OCI-LY7 (cell line): Measurements from ENCODE around the gene RAD23B. TPM values are rescaled to one million over a fixed set of nuclear protein-coding genes. Genes with fewer than 3 reads are reported as not detected.

ENCODE experiments used
- BruUV-seq: library from RNA; stranded (reverse); fragments of 400-500 nt; replicated peaks from 2 replicates; lab custom pipeline; 2021; lab: Mats Ljungman, UMichigan
- CTCF ChIA-PET: fragments of 300-600 bp; sonication (Branson Sonifier 250); formaldehyde crosslinking; loops from one replicate; lab custom pipeline; 2022; ENCODE audit warnings: antibody characterized with exemption; ENCODE audit not compliant: unreplicated experiment; lab: Charles Lee
- POLR2A ChIA-PET: fragments of 300-600 bp; sonication (Branson Sonifier 250); formaldehyde crosslinking; loops from one replicate; lab custom pipeline; 2022; ENCODE audit warnings: antibody characterized with exemption; lab: Charles Lee
- DNase-seq: peaks from one replicate; pipeline ENCODE4 v3.0.0-alpha.2; 2015; ENCODE audit warnings: low spot score
- H2AFZ ChIP-seq: fragments of 200-600 bp; sonication (generic), shearing (Covaris generic); 2 replicates; pipeline ENCODE4 v1.6.1; 2014; ENCODE audit warnings: mild to moderate bottlenecking, antibody characterized with exemption, low read length, moderate library complexity
- H3K27ac ChIP-seq: fragments of 200-600 bp; sonication (generic); 2 replicates; pipeline ENCODE4 v1.5.1; 2014; ENCODE audit warnings: mixed run types, low read depth, mild to moderate bottlenecking, moderate library complexity, low read length, inconsistent platforms; ENCODE audit not compliant: poor library complexity, severe bottlenecking
- H3K36me3 ChIP-seq: fragments of 200-600 bp; sonication (generic); 2 replicates; pipeline ENCODE4 v1.6.1; 2014; ENCODE audit warnings: mild to moderate bottlenecking, antibody characterized with exemption, low read length, moderate library complexity, mixed read lengths; ENCODE audit not compliant: insufficient read depth
- H3K4me1 ChIP-seq: fragments of 200-600 bp; sonication (generic); 2 replicates; pipeline ENCODE4 v1.5.1; 2014; ENCODE audit warnings: mild to moderate bottlenecking, low read length; ENCODE audit not compliant: insufficient read depth, poor library complexity, severe bottlenecking
- H3K4me2 ChIP-seq: fragments of 200-600 bp; sonication (generic); 2 replicates; pipeline ENCODE4 v1.6.1; 2014; ENCODE audit warnings: mild to moderate bottlenecking, low read length
- H3K4me3 ChIP-seq: fragments of 200-600 bp; sonication (generic); 2 replicates; pipeline ENCODE4 v1.5.1; 2014; ENCODE audit warnings: mild to moderate bottlenecking, low read depth, low read length; ENCODE audit not compliant: poor library complexity, severe bottlenecking
- H3K79me2 ChIP-seq: fragments of 200-600 bp; sonication (generic); 2 replicates; pipeline ENCODE4 v1.6.1; 2016; ENCODE audit warnings: low read depth, mild to moderate bottlenecking, low read length, moderate library complexity, mixed read lengths; ENCODE audit not compliant: insufficient read depth
- H3K9me2 ChIP-seq: fragments of 200-600 bp; sonication (generic); 2 replicates; pipeline ENCODE4 v1.6.1; 2016; ENCODE audit warnings: mild to moderate bottlenecking, low read length, mixed read lengths; ENCODE audit not compliant: insufficient read depth
- H3K9me3 ChIP-seq: fragments of 200-600 bp; sonication (generic); 2 replicates; pipeline ENCODE4 v1.6.1; 2014; ENCODE audit warnings: mild to moderate bottlenecking, mixed run types, low read length, mixed read lengths
- H4K20me1 ChIP-seq: fragments of 200-600 bp; sonication (generic); 2 replicates; pipeline ENCODE4 v1.6.1; 2014; ENCODE audit warnings: mild to moderate bottlenecking, antibody characterized with exemption, low read length, moderate library complexity, mixed read lengths; ENCODE audit not compliant: insufficient read depth
- EZH2phosphoT487 ChIP-seq: fragments of 200-600 bp; sonication (generic); IDR thresholded peaks from 2 replicates; pipeline ENCODE4 v1.6.1; 2018; ENCODE audit warnings: low read depth, borderline replicate concordance, mild to moderate bottlenecking, mixed run types, antibody characterized with exemption, low read length, moderate library complexity, mixed read lengths
- intact Hi-C: fragments of 100-400 bp; cut with micrococcal nuclease; formaldehyde crosslinking; loops from one replicate; pipeline ENCODE4 v1.10.0; 2022; ENCODE audit not compliant: unreplicated experiment
- total RNA-seq, 2 experiments: library from RNA; depleted of rRNA in 1 of 2; stranded (reverse); fragments of >200 nt in 1 of 2; shearing (Covaris generic) in 1 of 2; gene quantifications; 2 replicates each; pipeline ENCODE4 v1.2.3, GENCODE V29; 2014 to 2022
- TF ChIP-seq, protein P1 (sequence below): fragments of 200-600 bp; sonication (generic); conservative IDR thresholded peaks from 2 replicates; pipeline ENCODE4 v1.5.1; 2014; ENCODE audit warnings: mild to moderate bottlenecking, antibody characterized with exemption, low read length, moderate library complexity, mixed read lengths

Gene RAD23B
- total RNA-seq, 2 experiments from 2014 or later: 67.3 to 120 TPM

GRCh38 chr9:107290619-107291018 is 7.5 kb downstream of the RAD23B start:
- POLR2A ChIA-PET: interaction anchor here (0.6 kb wide), 1 partner anchor 12 kb away, joined by 4 read pairs; no protein-coding TSS in a partner anchor
- H4K20me1 ChIP-seq: peaks cover 56% of the 10 kb centered on the region
- no peaks in the 10 kb centered on the region for H3K9me2 ChIP-seq
- H3K9me3 ChIP-seq: no peaks in the 10 kb centered on the region
- intact Hi-C loops: no loop called here
- BruUV-seq: no TSS peak
- H3K27ac ChIP-seq: no peak overlapping the region
- no peak overlapping the region for H2AFZ ChIP-seq
- H3K36me3 ChIP-seq: peaks cover 70% of the 10 kb centered on the region
- TF ChIP-seq EZH2phosphoT487: no peak
- TF ChIP-seq, protein P1, sequence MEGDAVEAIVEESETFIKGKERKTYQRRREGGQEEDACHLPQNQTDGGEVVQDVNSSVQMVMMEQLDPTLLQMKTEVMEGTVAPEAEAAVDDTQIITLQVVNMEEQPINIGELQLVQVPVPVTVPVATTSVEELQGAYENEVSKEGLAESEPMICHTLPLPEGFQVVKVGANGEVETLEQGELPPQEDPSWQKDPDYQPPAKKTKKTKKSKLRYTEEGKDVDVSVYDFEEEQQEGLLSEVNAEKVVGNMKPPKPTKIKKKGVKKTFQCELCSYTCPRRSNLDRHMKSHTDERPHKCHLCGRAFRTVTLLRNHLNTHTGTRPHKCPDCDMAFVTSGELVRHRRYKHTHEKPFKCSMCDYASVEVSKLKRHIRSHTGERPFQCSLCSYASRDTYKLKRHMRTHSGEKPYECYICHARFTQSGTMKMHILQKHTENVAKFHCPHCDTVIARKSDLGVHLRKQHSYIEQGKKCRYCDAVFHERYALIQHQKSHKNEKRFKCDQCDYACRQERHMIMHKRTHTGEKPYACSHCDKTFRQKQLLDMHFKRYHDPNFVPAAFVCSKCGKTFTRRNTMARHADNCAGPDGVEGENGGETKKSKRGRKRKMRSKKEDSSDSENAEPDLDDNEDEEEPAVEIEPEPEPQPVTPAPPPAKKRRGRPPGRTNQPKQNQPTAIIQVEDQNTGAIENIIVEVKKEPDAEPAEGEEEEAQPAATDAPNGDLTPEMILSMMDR: no peak
- H3K4me3 ChIP-seq: no peak overlapping the region
- H3K79me2 ChIP-seq: peaks cover 100% of the 10 kb centered on the region
- no peak for DNase-seq
- no peak overlapping the region for H3K4me2 ChIP-seq
- CTCF ChIA-PET: no interaction called here
- peaks cover 20% of the 10 kb centered on the region for H3K4me1 ChIP-seq

DNA sequence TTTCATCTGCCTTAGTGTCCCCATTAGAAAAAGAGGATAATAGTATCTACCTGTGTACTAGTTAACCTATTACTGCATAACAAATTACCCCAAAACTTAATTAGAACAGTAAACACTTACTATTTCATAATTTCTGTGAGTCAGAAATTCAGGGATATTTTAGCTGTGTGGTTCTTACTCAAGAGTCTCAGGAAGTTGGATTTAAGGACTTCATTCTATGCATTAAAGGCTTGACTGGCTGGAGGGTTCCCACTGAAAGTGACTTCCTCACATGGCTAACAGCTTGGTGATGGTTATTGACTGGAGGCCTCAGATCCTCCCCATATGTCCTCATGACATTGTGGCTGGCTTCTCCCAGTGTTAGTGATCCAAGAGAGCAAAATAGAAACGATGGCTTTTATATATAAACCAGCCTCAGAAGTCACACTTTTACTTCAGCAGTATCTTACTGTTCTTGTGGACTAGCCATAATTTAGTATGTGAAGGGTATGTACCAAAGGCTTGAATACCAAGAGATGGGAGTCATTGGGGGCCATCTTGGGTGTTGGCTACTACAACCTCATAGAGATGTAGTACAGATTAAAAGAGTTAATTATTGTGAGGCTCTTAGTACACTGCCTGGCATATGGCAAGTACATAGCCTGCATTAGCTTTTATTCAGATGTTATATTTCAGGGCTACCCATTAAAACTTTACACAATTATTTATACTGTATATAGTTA is 9.9 kb downstream of the RAD23B start:
- Histone ChIP-seq H3K79me2 (peaks cover 100% of the 10 kb centered on the region), H3K9me3 (no peaks in the 10 kb centered on the region), H3K4me1 (peaks cover 10% of the 10 kb centered on the region), H3K27ac (no peak overlapping the region), H2AFZ (no peak overlapping the region), H3K4me2 (no peak overlapping the region), H3K9me2 (no peaks in the 10 kb centered on the region), H3K36me3 (peaks cover 68% of the 10 kb centered on the region), H4K20me1 (peaks cover 59% of the 10 kb centered on the region), H3K4me3 (no peak overlapping the region)
- DNase-seq: no peak
- no peak for TF ChIP-seq EZH2phosphoT487
- TF ChIP-seq, protein P1: no peak
- BruUV-seq: no TSS peak
- POLR2A ChIA-PET: interaction anchor here (0.6 to 1.4 kb wide), 4 partner anchors 10 to 12 kb away, joined by 3 to 6 read pairs (median 4); partner anchors contain the start of gene RAD23B
- intact Hi-C loops: no loop called here
- CTCF ChIA-PET: no interaction called here

- peaks cover 10% of the 10 kb centered on the region for H3K4me1 ChIP-seq
- intact Hi-C loops: no loop called here
- H3K4me2 ChIP-seq: no peak overlapping the region
Observed at GRCh38 chr9:107293543-107294085, 10.5 kb downstream of the RAD23B start.

More at GRCh38 chr9:107293543-107294085, 10.5 kb downstream of the RAD23B start:
- Histone ChIP-seq H3K36me3 (peaks cover 62% of the 10 kb centered on the region), H3K4me3 (no peak overlapping the region), H3K9me3 (no peaks in the 10 kb centered on the region), H4K20me1 (peaks cover 60% of the 10 kb centered on the region), H3K79me2 (peaks cover 100% of the 10 kb centered on the region), H2AFZ (no peak overlapping the region), H3K27ac (no peak overlapping the region), H3K9me2 (no peaks in the 10 kb centered on the region)
- ChIA-PET POLR2A (interaction anchor here (0.6 to 1.4 kb wide), 3 partner anchors 9 to 13 kb away, joined by 3 to 5 read pairs (median 3); partner anchors contain the start of gene RAD23B), CTCF (no interaction called here)
- BruUV-seq: no TSS peak
- no peak for TF ChIP-seq EZH2phosphoT487
- TF ChIP-seq, protein P1: no peak
- DNase-seq: no peak
